ENCODE data around the gene YPEL2.

The YPEL2 gene

GRCh38 chr17:59361916-59362810 lies 30.7 kb downstream of the YPEL2 start:
- Histone ChIP-seq H3K27ac (ENCODE audit: low read length) (peak overlapping the region; percentile 86), H2AFZ (ENCODE audit: low read depth, low read length) (no peak overlapping the region), H3K36me3 (replicated peaks; ENCODE audit: low read depth, low read length) (peaks cover 15% of the 10 kb centered on the region), H3K9me3 (ENCODE audit: insufficient read depth, low read length) (no peaks in the 10 kb centered on the region), H3K4me3 (ENCODE audit: low read length) (peak overlapping the region; percentile 50), H3K79me2 (ENCODE audit: low read length) (peaks cover 69% of the 10 kb centered on the region), H3K27me3 (ENCODE audit: low read depth, low read length) (no peaks in the 10 kb centered on the region), H3K4me1 (ENCODE audit: low read length) (peaks cover 65% of the 10 kb centered on the region), H4K20me1 (ENCODE audit: insufficient read depth, low read length) (no peaks in the 10 kb centered on the region), H3K4me2 (ENCODE audit: low read length) (peak overlapping the region; percentile 80), H3K9ac (ENCODE audit: low read length) (peak overlapping the region; percentile 49)
- TF ChIP-seq CTCF (IDR thresholded peaks at IDR 0.05; ENCODE audit: low read depth, low read length): no peak
- no peak for TF ChIP-seq EZH2phosphoT487 (IDR thresholded peaks at IDR 0.05; ENCODE audit: low read depth)

GRCh38 chr17:59362811-59363205 lies 31.4 kb downstream of the YPEL2 start:
- H2AFZ ChIP-seq (ENCODE audit: low read depth, low read length): no peak overlapping the region
- TF ChIP-seq EZH2phosphoT487 (IDR thresholded peaks at IDR 0.05; ENCODE audit: low read depth) (no peak), CTCF (IDR thresholded peaks at IDR 0.05; ENCODE audit: low read depth, low read length) (no peak)
- no peaks in the 10 kb centered on the region for H4K20me1 ChIP-seq (ENCODE audit: insufficient read depth, low read length)
- no peaks in the 10 kb centered on the region for H3K9me3 ChIP-seq (ENCODE audit: insufficient read depth, low read length)
- H3K4me2 ChIP-seq (ENCODE audit: low read length): peak overlapping the region; percentile 80
- peaks cover 65% of the 10 kb centered on the region for H3K4me1 ChIP-seq (ENCODE audit: low read length)
- H3K79me2 ChIP-seq (ENCODE audit: low read length): peaks cover 73% of the 10 kb centered on the region
- H3K4me3 ChIP-seq (ENCODE audit: low read length): peak overlapping the region; percentile 50
- peak overlapping the region; percentile 86 for H3K27ac ChIP-seq (ENCODE audit: low read length)
- no peaks in the 10 kb centered on the region for H3K27me3 ChIP-seq (ENCODE audit: low read depth, low read length)
- peaks cover 10% of the 10 kb centered on the region for H3K36me3 ChIP-seq (replicated peaks; ENCODE audit: low read depth, low read length)
- peak overlapping the region; percentile 49 for H3K9ac ChIP-seq (ENCODE audit: low read length)

GRCh38 chr17:59365383-59365981 lies 34.0 kb downstream of the YPEL2 start:
- peak overlapping the region; percentile 26; the same call in 1 of the 2 replicates for H3K27ac ChIP-seq (ENCODE audit: low read length)
- H3K79me2 ChIP-seq (ENCODE audit: low read length): peaks cover 86% of the 10 kb centered on the region
- H3K4me1 ChIP-seq (ENCODE audit: low read length): peaks cover 84% of the 10 kb centered on the region
- H3K27me3 ChIP-seq (ENCODE audit: low read depth, low read length): no peaks in the 10 kb centered on the region
- H2AFZ ChIP-seq (ENCODE audit: low read depth, low read length): no peak overlapping the region
- no peak for TF ChIP-seq EZH2phosphoT487 (IDR thresholded peaks at IDR 0.05; ENCODE audit: low read depth)
- no peak for TF ChIP-seq CTCF (IDR thresholded peaks at IDR 0.05; ENCODE audit: low read depth, low read length)
- peak overlapping the region; percentile 40 for H3K9ac ChIP-seq (ENCODE audit: low read length)
- H3K4me3 ChIP-seq (ENCODE audit: low read length): no peak overlapping the region
- peak overlapping the region; percentile 31 for H3K4me2 ChIP-seq (ENCODE audit: low read length)
- no peaks in the 10 kb centered on the region for H4K20me1 ChIP-seq (ENCODE audit: insufficient read depth, low read length)
- no peaks in the 10 kb centered on the region for H3K9me3 ChIP-seq (ENCODE audit: insufficient read depth, low read length)
- peaks cover 11% of the 10 kb centered on the region for H3K36me3 ChIP-seq (replicated peaks; ENCODE audit: low read depth, low read length)

Data from OCI-LY3 (cell line).